Activated CD4-positive, alpha-beta memory T cell treated with anti-CD3 and anti-CD28 coated beads, Interleukin-2, amount 10 ng/mL, durations not matched to agents 7 days and 5 days (primary cell): Measurements from ENCODE around the gene ARPC1A. TPM values are rescaled to one million over a fixed set of nuclear protein-coding genes. Genes with fewer than 3 reads are reported as not detected.
"Not testable (repeated sequence)": the region's sequence is repeated elsewhere in the genome, so short reads cannot be mapped to it uniquely, and the experiment has no call there.

Experiments
- CTCF ChIA-PET: fragments of 350-600 bp; sonication (Branson Sonifier 250); formaldehyde crosslinking; loops from one replicate; lab custom pipeline; 2021; ENCODE audit warnings: antibody characterized with exemption, inconsistent platforms; lab: Charles Lee
- POLR2A ChIA-PET: fragments of 350-600 bp; sonication (Branson Sonifier 250); formaldehyde crosslinking; loops from one replicate; lab custom pipeline; 2021; ENCODE audit warnings: antibody characterized with exemption; lab: Charles Lee
- DNase-seq: peaks from one replicate; pipeline ENCODE4 v3.0.0-alpha.2; 2020
- H3K27ac Mint-ChIP-seq: one replicate; pipeline ENCODE4 v1.8.0; 2021; ENCODE audit warnings: mild to moderate bottlenecking, mixed read lengths
- H3K27me3 Mint-ChIP-seq: one replicate; pipeline ENCODE4 v1.8.0; 2021; ENCODE audit warnings: mixed read lengths
- H3K36me3 Mint-ChIP-seq: one replicate; pipeline ENCODE4 v1.8.0; 2021; ENCODE audit warnings: low read depth, mixed read lengths
- H3K4me1 Mint-ChIP-seq: one replicate; pipeline ENCODE4 v1.8.0; 2021; ENCODE audit warnings: mixed read lengths
- H3K4me3 Mint-ChIP-seq: one replicate; pipeline ENCODE4 v1.8.0; 2021; ENCODE audit warnings: mild to moderate bottlenecking, mixed read lengths
- H3K9me3 Mint-ChIP-seq: one replicate; pipeline ENCODE4 v1.8.0; 2021; ENCODE audit warnings: mixed read lengths
- total RNA-seq, 2 experiments: library from RNA; stranded (reverse); gene quantifications; one replicate each; pipeline ENCODE4 v1.2.3, GENCODE V29; 2021

The ARPC1A gene
- total RNA-seq, 2 experiments from 2014 or later, result 63.8 to 68.9 TPM

DNA sequence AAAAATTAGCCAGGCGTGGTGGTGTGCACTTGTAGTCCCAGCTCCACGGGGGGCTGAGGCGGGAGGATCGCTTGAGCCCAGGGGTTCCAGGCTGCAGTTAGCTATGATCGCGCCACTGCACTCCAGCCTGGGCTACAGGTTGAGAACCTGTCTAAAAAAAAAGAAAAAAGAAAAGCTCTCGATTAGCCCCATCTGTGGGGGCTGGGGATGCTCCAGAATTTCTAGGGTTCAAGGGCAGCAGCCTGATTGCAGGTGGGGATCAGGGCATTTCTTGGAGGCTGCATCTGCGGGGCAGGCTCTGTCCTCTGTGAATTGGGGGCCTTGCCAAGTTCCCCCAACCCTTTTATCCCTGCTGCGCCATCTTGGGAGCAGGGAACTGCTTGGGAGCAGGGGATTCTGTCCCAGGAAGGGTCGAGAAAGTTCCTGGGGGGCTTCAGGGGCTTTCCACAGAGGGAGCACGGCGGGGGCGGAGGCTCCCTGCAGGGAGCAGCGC is 651 bp upstream of the ARPC1A start:
- H3K27me3 Mint-ChIP-seq, result peaks cover 2% of the 10 kb centered on the region
- peak overlapping the region; percentile 80 for H3K27ac Mint-ChIP-seq
- peaks cover 43% of the 10 kb centered on the region for H3K4me1 Mint-ChIP-seq
- H3K4me3 Mint-ChIP-seq, result peak overlapping the region; percentile 93
- ChIA-PET CTCF (interaction anchor here (1.0 to 6.2 kb wide), 2 partner anchors 11 to 446 kb away, joined by 3 to 38 read pairs; partner anchors contain the start of gene TRRAP), POLR2A (interaction anchor here (0.6 to 4.3 kb wide), 10 partner anchors 8 to 595 kb away, joined by 3 to 34 read pairs (median 4); partner anchors contain the start of genes TRIM4 and ZNF394)
- DNase-seq, result no peak
- H3K9me3 Mint-ChIP-seq, result no peaks in the 10 kb centered on the region
- H3K36me3 Mint-ChIP-seq, result peaks cover 25% of the 10 kb centered on the region

DNA sequence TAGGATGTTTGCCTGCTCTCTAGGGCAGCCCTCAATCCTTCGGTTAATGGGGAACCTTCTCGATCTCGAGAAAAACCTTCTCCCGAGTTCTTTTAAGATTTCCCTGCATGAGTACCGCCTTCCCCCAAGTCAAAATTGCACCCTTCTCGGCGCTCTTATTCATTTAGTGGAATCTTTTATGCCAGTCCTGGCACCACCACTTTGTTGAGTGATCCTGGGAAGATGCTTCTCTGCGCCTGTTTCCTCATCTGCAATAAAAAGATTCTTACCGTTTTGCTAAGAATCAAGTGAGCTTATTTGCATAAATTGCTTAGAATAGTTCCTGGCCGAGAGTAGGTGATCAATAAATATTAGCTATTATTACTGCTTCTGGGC is 697 bp downstream of the ARPC1A start:
- CTCF ChIA-PET, result interaction anchor here (1.2 to 6.2 kb wide), 2 partner anchors 12 to 448 kb away, joined by 3 to 38 read pairs; partner anchors contain the start of gene TRRAP
- peaks cover 32% of the 10 kb centered on the region for H3K36me3 Mint-ChIP-seq
- no peaks in the 10 kb centered on the region for H3K9me3 Mint-ChIP-seq
- POLR2A ChIA-PET, result interaction anchor here (1.2 to 4.3 kb wide), 7 partner anchors 13 to 593 kb away, joined by 3 to 34 read pairs (median 4); partner anchors contain the start of genes BUD31 and TRIM4
- H3K4me1 Mint-ChIP-seq, result peaks cover 56% of the 10 kb centered on the region
- DNase-seq, result no peak
- H3K4me3 Mint-ChIP-seq, result peak overlapping the region; percentile 93
- peaks cover 2% of the 10 kb centered on the region for H3K27me3 Mint-ChIP-seq
- peak overlapping the region; percentile 80 for H3K27ac Mint-ChIP-seq

DNA sequence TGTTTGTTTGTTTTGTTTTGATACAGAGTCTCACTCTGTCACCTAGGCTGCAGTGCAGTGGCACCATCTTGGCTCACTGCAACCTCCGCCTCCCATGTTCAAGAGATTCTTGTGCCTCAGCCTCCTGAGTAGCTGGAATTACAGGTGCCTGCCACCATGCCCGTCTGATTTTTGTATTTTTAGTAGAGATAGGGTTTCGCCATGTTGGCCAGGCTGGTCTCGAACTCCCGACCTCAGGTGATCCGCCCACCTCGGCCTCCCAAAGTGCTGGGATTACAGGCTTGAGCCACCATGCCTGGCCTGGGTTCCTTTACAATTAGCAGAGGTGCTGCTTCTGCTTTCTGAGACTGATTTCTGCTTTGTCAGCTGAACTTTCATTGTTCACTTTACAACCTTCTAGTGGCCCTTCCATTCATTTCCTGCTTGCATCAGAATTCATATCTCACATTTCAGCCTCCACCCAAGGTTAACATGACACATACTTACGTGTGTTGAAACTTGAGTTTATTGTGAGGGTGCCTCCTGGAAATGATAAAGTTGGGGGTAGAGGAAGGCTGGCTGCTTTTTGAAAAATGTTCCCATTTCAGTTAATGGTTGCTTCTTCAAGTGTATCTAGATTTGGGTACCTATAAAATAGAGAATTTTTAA is 4.7 kb downstream of the ARPC1A start:
- Mint-ChIP-seq H3K27ac (peak overlapping the region; percentile 93), H3K4me3 (peak overlapping the region; percentile 43), H3K4me1 (peaks cover 60% of the 10 kb centered on the region), H3K36me3 (peaks cover 59% of the 10 kb centered on the region)
- ChIA-PET CTCF (interaction anchor here (0.9 to 1.5 kb wide), 3 partner anchors 15 to 452 kb away, joined by 3 to 9 read pairs (median 3); partner anchors contain the start of gene TRRAP), POLR2A (interaction anchor here (0.9 to 2.4 kb wide), 2 partner anchors 78 to 110 kb away, joined by 3 to 13 read pairs; partner anchors contain the start of genes BUD31 and PDAP1)
- not testable (repeated sequence) for DNase-seq, H3K27me3 Mint-ChIP-seq, H3K9me3 Mint-ChIP-seq

DNA sequence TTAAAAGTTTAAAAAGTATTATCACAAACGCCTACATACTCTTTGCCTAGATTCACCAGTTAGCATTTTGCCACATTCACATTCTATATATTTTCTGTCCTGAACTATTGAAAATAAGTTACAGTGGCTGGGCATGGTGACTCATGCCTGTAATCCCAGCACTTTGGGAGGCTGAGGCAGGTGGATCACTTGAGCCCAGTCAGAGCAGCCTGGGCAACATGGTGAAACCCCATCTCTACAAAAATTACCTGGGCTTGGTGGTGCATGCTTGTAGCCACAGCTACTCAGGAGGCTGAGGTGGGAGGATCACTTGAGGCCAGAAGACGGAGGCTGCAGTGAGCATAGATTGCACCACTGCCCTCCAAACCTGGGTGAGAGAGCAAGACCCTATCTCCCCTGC is 5.3 kb downstream of the ARPC1A start:
- H3K4me3 Mint-ChIP-seq, result no peak overlapping the region
- H3K27me3 Mint-ChIP-seq, result no peaks in the 10 kb centered on the region
- no peak for DNase-seq
- peak overlapping the region; percentile 93 for H3K27ac Mint-ChIP-seq
- ChIA-PET POLR2A (interaction anchor here (1.1 to 2.4 kb wide), 3 partner anchors 16 to 77 kb away, joined by 3 to 13 read pairs (median 4); partner anchors contain the start of genes BUD31 and PDAP1), CTCF (interaction anchor here (0.6 kb wide), 1 partner anchor 59 kb away, joined by 3 read pairs; no protein-coding TSS in a partner anchor)
- H3K4me1 Mint-ChIP-seq, result peaks cover 60% of the 10 kb centered on the region
- H3K36me3 Mint-ChIP-seq, result peaks cover 63% of the 10 kb centered on the region
- H3K9me3 Mint-ChIP-seq, result no peaks in the 10 kb centered on the region

DNA sequence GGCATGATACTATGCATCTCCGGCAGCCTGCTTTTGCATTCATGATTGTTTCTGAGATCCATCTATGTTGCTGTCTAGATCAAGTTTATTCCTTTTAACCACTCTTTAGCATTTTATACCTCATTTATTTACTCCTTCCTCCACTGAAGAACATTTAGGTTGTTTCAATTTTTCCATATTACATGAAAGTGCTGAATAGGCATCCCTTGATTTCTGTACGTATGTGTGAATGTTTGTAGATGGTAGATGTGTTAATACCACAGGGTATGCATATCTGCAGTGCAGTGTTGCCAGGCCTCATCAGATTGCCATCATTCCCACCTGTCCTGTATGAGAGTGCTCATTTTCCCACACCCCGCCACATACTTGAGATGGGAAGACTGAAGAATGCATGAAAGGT is 13.9 kb downstream of the ARPC1A start:
- no peak overlapping the region for H3K4me3 Mint-ChIP-seq

DNA sequence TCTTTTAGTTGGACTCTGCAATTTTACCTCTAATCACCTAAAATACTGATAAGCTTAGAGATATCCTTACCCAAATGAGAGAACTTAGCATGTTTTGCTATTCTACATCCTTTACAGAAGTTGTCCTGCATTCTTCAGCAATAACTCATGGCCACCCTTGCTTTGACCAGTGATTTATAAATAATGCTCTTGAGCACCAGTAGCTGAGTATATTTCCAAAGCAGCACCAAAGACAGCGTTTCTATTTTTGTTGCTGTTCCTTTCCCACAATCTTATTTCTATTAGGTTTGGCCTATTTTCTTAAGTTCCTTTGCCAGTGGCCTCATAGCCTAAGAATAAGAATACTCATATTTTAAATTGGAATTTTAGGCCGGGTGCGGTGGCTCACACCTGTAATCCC is 15.0 kb downstream of the ARPC1A start:
- H3K27ac Mint-ChIP-seq, result no peak overlapping the region

More for the DNA sequence above, 13.9 kb downstream of the ARPC1A start:
- ChIA-PET POLR2A (interaction anchor here (0.6 kb wide), 1 partner anchor 68 kb away, joined by 3 read pairs; the partner anchor contains the start of gene PDAP1), CTCF (no interaction called here)
- Mint-ChIP-seq H3K27me3 (no peaks in the 10 kb centered on the region), H3K36me3 (peaks cover 68% of the 10 kb centered on the region), H3K4me1 (no peaks in the 10 kb centered on the region), H3K9me3 (no peaks in the 10 kb centered on the region), H3K27ac (no peak overlapping the region)
- DNase-seq, result no peak

DNA sequence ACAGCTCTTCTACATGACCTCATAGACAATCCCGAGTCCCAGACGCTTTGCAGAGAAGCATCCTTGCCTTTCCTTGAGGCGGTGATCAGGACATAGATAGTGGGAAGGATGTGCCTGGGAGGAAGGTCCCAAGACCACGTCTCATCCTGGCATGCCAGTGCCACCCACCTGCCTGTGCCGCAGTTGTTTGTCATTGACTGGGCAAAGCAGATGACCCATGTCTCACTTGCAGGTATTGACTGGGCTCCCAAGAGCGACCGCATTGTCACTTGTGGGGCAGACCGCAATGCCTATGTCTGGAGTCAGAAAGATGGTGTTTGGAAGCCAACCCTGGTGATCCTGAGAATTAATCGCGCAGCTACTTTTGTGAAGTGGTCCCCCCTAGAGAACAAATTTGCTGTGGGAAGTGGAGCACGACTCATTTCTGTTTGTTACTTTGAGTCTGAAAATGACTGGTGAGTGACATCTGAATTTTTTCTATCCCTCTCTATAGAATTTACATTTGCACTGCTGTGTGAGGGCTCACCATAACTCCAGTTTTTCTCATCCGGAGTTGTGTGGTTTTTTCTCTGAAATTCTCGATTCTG is 18.5 kb downstream of the ARPC1A start:
- no peak overlapping the region for H3K27ac Mint-ChIP-seq
- no peaks in the 10 kb centered on the region for H3K9me3 Mint-ChIP-seq
- no peaks in the 10 kb centered on the region for H3K27me3 Mint-ChIP-seq
- ChIA-PET CTCF (no interaction called here), POLR2A (no interaction called here)
- no peak for DNase-seq
- no peaks in the 10 kb centered on the region for H3K4me1 Mint-ChIP-seq
- peaks cover 61% of the 10 kb centered on the region for H3K36me3 Mint-ChIP-seq
- H3K4me3 Mint-ChIP-seq, result no peak overlapping the region

More for the DNA sequence above, 15.0 kb downstream of the ARPC1A start:
- Mint-ChIP-seq H3K4me1 (no peaks in the 10 kb centered on the region), H3K4me3 (no peak overlapping the region), H3K9me3 (no peaks in the 10 kb centered on the region), H3K36me3 (peaks cover 65% of the 10 kb centered on the region), H3K27me3 (no peaks in the 10 kb centered on the region)
- ChIA-PET POLR2A (interaction anchor here (1.0 kb wide), 1 partner anchor 10 kb away, joined by 3 read pairs; no protein-coding TSS in a partner anchor), CTCF (no interaction called here)
- no peak for DNase-seq

DNA sequence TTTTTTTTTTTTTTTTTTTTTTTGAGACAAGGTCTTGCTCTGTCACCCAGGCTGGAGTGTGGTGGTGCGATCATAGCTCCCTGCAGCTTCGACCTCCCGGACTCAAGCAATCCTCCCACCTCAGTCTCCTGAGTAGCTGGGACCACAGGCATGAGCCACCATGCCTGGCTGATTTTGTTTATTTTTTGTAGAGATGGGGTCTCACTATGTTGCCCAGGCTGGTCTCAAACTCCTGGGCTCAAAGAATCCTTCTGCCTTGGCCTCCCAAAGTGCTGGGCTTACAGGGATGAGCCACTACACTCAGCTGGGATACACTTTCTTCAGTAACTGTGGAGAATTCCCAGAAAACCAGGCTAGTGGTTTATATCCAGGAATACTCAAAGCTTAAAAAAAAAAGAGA is 24.9 kb downstream of the ARPC1A start:
- H3K27ac Mint-ChIP-seq, H3K9me3 Mint-ChIP-seq, DNase-seq, H3K4me3 Mint-ChIP-seq, H3K27me3 Mint-ChIP-seq, H3K4me1 Mint-ChIP-seq: not testable (repeated sequence)
- POLR2A ChIA-PET, result interaction anchor here (1.1 to 1.2 kb wide), 2 partner anchors 10 to 21 kb away, joined by 3 read pairs; no protein-coding TSS in a partner anchor
- peaks cover 46% of the 10 kb centered on the region for H3K36me3 Mint-ChIP-seq
- CTCF ChIA-PET, result interaction anchor here (0.6 to 0.8 kb wide), 2 partner anchors 30 to 840 kb away, joined by 3 to 7 read pairs; no protein-coding TSS in a partner anchor

DNA sequence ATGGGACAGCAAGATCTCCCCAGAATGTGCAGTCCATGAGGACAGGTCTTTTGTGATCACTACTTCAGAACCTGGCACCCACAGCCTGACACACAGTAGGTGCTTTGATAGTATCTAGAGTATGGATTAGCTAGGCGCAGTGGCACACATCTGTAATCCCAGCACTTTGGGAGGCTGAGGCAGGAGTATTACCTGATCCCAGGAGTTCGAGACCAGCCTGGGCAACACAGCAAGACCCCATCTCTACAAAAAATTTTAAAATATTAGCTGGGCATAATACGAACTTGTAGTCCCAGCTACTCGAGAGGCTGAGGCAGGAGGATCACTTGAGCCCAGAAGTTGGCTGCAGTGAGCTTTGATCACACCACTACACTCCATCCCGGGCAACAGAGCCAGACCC is 26.5 kb downstream of the ARPC1A start:
- no peak for DNase-seq
- Mint-ChIP-seq H3K36me3 (peaks cover 51% of the 10 kb centered on the region), H3K27me3 (no peaks in the 10 kb centered on the region), H3K27ac (no peak overlapping the region), H3K4me3 (no peak overlapping the region), H3K4me1 (no peaks in the 10 kb centered on the region), H3K9me3 (no peaks in the 10 kb centered on the region)
- POLR2A ChIA-PET, result no interaction called here
- CTCF ChIA-PET, result no interaction called here

DNA sequence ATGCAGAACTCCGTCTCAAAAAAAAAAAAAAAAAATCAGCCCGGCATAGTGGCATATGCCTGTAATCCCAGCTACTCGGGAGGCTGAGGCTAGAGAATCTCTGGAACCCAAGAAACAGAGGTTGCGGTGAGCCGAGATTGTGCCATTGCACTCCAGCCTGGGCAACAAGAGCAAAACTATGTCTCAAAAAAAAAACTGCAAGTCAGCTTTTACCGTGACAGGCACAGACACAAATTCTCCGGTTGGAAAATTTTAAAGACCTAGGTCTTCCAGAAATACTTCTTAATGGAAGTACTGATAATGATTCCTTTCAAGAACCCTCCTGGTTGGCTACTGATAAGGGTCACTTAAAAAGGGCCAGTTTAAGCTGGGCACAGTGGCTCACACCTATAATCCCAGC is 29.4 kb downstream of the ARPC1A start:
- DNase-seq, result no peak
- H3K27ac Mint-ChIP-seq, result no peak overlapping the region
- H3K27me3 Mint-ChIP-seq, result no peaks in the 10 kb centered on the region
- no peak overlapping the region for H3K4me3 Mint-ChIP-seq
- ChIA-PET POLR2A (interaction anchor here (0.7 to 0.8 kb wide), 2 partner anchors 10 to 43 kb away, joined by 3 read pairs; no protein-coding TSS in a partner anchor), CTCF (interaction anchor here (1.4 kb wide), 1 partner anchor 10 kb away, joined by 4 read pairs; no protein-coding TSS in a partner anchor)
- peaks cover 48% of the 10 kb centered on the region for H3K36me3 Mint-ChIP-seq
- H3K4me1 Mint-ChIP-seq, result no peaks in the 10 kb centered on the region
- H3K9me3 Mint-ChIP-seq, result no peaks in the 10 kb centered on the region

DNA sequence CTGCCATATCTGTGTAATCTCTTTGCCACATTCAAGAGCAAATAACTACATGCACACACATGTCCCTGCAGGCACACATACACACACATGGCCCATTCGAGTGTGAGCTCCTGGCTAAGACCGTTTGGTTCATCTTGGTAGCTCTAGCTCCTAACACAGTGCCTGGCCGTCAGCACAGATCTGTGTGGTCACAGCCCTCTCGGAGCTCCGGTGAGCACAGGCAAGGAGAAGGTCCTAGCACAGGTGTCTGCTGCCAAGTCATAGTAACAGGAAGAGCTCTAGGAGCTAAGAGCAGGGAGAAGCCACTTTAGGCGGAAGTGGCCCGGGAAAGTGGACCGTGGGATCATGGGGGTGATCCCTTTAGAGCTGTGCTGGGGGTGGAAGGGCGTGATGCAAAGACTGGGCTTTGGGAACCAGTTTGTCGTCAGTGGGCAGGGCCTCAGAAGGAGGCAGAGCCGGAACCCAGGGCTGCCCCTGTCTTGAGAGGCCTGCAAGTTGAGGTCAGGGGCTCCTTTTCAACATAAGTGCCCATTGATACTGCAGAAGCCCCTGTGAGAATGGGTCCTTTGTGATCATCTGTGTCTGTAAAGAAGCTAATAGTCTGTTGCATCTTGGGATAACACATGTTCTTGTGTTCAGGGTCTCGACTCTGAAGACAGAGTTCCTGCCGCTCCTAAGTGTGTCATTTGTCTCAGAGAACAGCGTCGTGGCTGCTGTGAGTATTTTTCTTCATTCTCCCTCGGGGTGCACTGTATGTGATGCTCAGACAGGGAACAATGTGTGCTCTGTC is 32.2 kb downstream of the ARPC1A start:
- H3K27ac Mint-ChIP-seq, result no peak overlapping the region
- H3K9me3 Mint-ChIP-seq, result no peaks in the 10 kb centered on the region
- no peak for DNase-seq
- ChIA-PET POLR2A (interaction anchor here (1.2 kb wide), 1 partner anchor 12 kb away, joined by 3 read pairs; no protein-coding TSS in a partner anchor), CTCF (no interaction called here)
- no peak overlapping the region for H3K4me3 Mint-ChIP-seq
- no peaks in the 10 kb centered on the region for H3K27me3 Mint-ChIP-seq
- H3K36me3 Mint-ChIP-seq, result peaks cover 46% of the 10 kb centered on the region
- H3K4me1 Mint-ChIP-seq, result no peaks in the 10 kb centered on the region

DNA sequence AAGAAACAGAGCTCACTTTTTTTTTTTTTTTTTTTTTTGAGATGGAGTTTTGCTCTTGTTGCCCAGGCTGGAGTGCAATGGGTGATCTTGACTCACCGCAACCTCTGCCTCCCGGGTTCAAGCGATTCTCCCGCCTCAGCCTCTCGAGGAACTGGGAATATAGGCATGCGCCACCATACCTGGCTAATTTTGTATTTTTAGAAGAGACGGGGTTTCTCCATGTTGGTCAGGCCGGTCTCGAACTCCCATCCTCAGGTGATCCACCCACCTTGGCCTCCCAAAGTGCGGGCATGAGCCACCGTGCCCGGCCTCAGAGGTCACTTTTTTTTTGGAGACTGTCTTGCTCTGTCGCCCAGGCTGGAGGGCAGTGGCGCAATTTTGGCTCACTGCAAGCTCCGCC is 32.8 kb downstream of the ARPC1A start:
- H3K27ac Mint-ChIP-seq, H3K4me3 Mint-ChIP-seq, H3K27me3 Mint-ChIP-seq, POLR2A ChIA-PET, H3K4me1 Mint-ChIP-seq, H3K9me3 Mint-ChIP-seq, CTCF ChIA-PET, DNase-seq: not testable (repeated sequence)
- peaks cover 53% of the 10 kb centered on the region for H3K36me3 Mint-ChIP-seq
